SU-DHL-6 (cell line): ENCODE data around the gene VSX2.

Source experiments
- H2AFZ ChIP-seq: fragments of 200-600 bp; sonication (generic); 2 replicates; pipeline ENCODE4 v1.6.1; 2014; ENCODE audit warnings: low read depth, mild to moderate bottlenecking, moderate library complexity, mixed read lengths, antibody characterized with exemption, low read length; ENCODE audit not compliant: severe bottlenecking
- H3F3A ChIP-seq: fragments of 200-600 bp; shearing (Covaris generic); 2 replicates; pipeline ENCODE4 v1.6.0; 2016; ENCODE audit warnings: antibody characterized with exemption, mild to moderate bottlenecking; ENCODE audit not compliant: insufficient read depth
- H3K27ac ChIP-seq: fragments of 200-600 bp; sonication (generic); 2 replicates; pipeline ENCODE4 v1.5.1; 2016; ENCODE audit warnings: low read depth, mild to moderate bottlenecking, low read length, moderate library complexity, mixed read lengths
- H3K27me3 ChIP-seq: fragments of 200-600 bp; sonication (generic), shearing (Covaris generic); 2 replicates; pipeline ENCODE4 v1.6.0; 2014; ENCODE audit warnings: mild to moderate bottlenecking, low read length
- H3K36me3 ChIP-seq: fragments of 200-600 bp; sonication (generic); 2 replicates; pipeline ENCODE4 v1.6.1; 2014; ENCODE audit warnings: mild to moderate bottlenecking, low read length, mixed read lengths
- H3K4me2 ChIP-seq: fragments of 300-600, 200-600 bp; shearing (Covaris generic), sonication (generic); 2 replicates; pipeline ENCODE4 v1.6.0; 2014; ENCODE audit warnings: low read length, low read depth, mild to moderate bottlenecking; ENCODE audit not compliant: poor library complexity, severe bottlenecking
- H3K4me3 ChIP-seq: fragments of 200-600 bp; sonication (generic); 2 replicates; pipeline ENCODE4 v1.5.1; 2014; ENCODE audit warnings: antibody characterized with exemption, low read length, mild to moderate bottlenecking, mixed read lengths; ENCODE audit not compliant: insufficient read depth, poor library complexity, severe bottlenecking
- H3K79me2 ChIP-seq: fragments of 200-600 bp; sonication (generic); 2 replicates; pipeline ENCODE4 v1.6.1; 2014; ENCODE audit warnings: mild to moderate bottlenecking, low read length, moderate library complexity; ENCODE audit not compliant: insufficient read depth
- H3K9ac ChIP-seq: fragments of 200-600 bp; sonication (generic); 2 replicates; pipeline ENCODE4 v1.7.0; 2014; ENCODE audit warnings: mild to moderate bottlenecking, low read length
- H3K9me2 ChIP-seq: fragments of 200-600 bp; sonication (generic); replicated peaks from 2 replicates; pipeline ENCODE4 v1.6.1; 2014; ENCODE audit warnings: low read length; ENCODE audit not compliant: insufficient read depth
- H3K9me3 ChIP-seq: fragments of 200-600 bp; sonication (generic); 2 replicates; pipeline ENCODE4 v1.6.1; 2014; ENCODE audit warnings: low read length, mixed read lengths; ENCODE audit not compliant: insufficient read depth
- H4K20me1 ChIP-seq: fragments of 200-600 bp; sonication (generic); 2 replicates; pipeline ENCODE4 v1.6.1; 2014; ENCODE audit warnings: low read depth, mild to moderate bottlenecking, antibody characterized with exemption, low read length, moderate library complexity, mixed read lengths
- CTCF ChIP-seq: fragments of 200-600 bp; sonication (generic); IDR thresholded peaks from one replicate; pipeline ENCODE4 v1.5.1; 2017; ENCODE audit warnings: antibody characterized with exemption, mild to moderate bottlenecking, low read length, moderate library complexity; ENCODE audit not compliant: insufficient read depth, poor library complexity, severe bottlenecking
- EZH2phosphoT487 ChIP-seq: fragments of 200-600 bp; sonication (generic), shearing (Covaris generic); conservative IDR thresholded peaks from 2 replicates; pipeline ENCODE4 v1.6.1; 2018; ENCODE audit warnings: mild to moderate bottlenecking, antibody characterized with exemption, low read length, moderate library complexity, mixed read lengths

The VSX2 gene

GRCh38 chr14:74257941-74258763 is 18.9 kb downstream of the VSX2 start:
- H3K4me3 ChIP-seq, result peak overlapping the region; percentile 64
- H2AFZ ChIP-seq, result peak overlapping the region; percentile 81
- H3K36me3 ChIP-seq, result no peaks in the 10 kb centered on the region
- no peak overlapping the region for H3K27ac ChIP-seq
- H3K79me2 ChIP-seq, result no peaks in the 10 kb centered on the region
- peak overlapping the region; percentile 46 for H3K9ac ChIP-seq
- no peaks in the 10 kb centered on the region for H3K9me3 ChIP-seq
- TF ChIP-seq CTCF, result no peak
- no peak for TF ChIP-seq EZH2phosphoT487
- H4K20me1 ChIP-seq, result no peaks in the 10 kb centered on the region
- H3F3A ChIP-seq, result no peaks in the 10 kb centered on the region
- no peaks in the 10 kb centered on the region for H3K27me3 ChIP-seq
- no peaks in the 10 kb centered on the region for H3K9me2 ChIP-seq
- peak overlapping the region; percentile 85 for H3K4me2 ChIP-seq

GRCh38 chr14:74258764-74259035 is 19.5 kb downstream of the VSX2 start:
- Histone ChIP-seq H3K27ac (no peak overlapping the region), H3K9ac (no peak overlapping the region), H3K27me3 (no peaks in the 10 kb centered on the region), H3K9me3 (no peaks in the 10 kb centered on the region), H3K4me2 (no peak overlapping the region), H3F3A (no peaks in the 10 kb centered on the region), H3K4me3 (no peak overlapping the region), H3K36me3 (no peaks in the 10 kb centered on the region), H4K20me1 (no peaks in the 10 kb centered on the region), H3K9me2 (no peaks in the 10 kb centered on the region), H2AFZ (no peak overlapping the region), H3K79me2 (no peaks in the 10 kb centered on the region)
- TF ChIP-seq EZH2phosphoT487 (no peak), CTCF (no peak)

- Histone ChIP-seq H3K27me3 (no peaks in the 10 kb centered on the region), H3K36me3 (no peaks in the 10 kb centered on the region), H4K20me1 (no peaks in the 10 kb centered on the region), H3K9me3 (no peaks in the 10 kb centered on the region), H2AFZ (no peak overlapping the region), H3K4me3 (no peak overlapping the region), H3K9me2 (no peaks in the 10 kb centered on the region), H3K79me2 (no peaks in the 10 kb centered on the region), H3K9ac (no peak overlapping the region), H3K4me2 (no peak overlapping the region), H3K27ac (no peak overlapping the region), H3F3A (no peaks in the 10 kb centered on the region)
- TF ChIP-seq EZH2phosphoT487, result no peak
- no peak for TF ChIP-seq CTCF
These were observed 20.3 kb downstream of the VSX2 start for GRCh38 chr14:74259513-74259912.
